Measurements from ENCODE around the gene LHFPL3.
"Not testable (repeated sequence)": the region's sequence is repeated elsewhere in the genome, so short reads cannot be mapped to it uniquely, and the experiment has no call there.

- not testable (repeated sequence) for TF ChIP-seq CTCF (IDR thresholded peaks at IDR 0.05; ENCODE audit: borderline replicate concordance, extremely low read depth, low read length, poor library complexity, severe bottlenecking); EZH2 (IDR thresholded peaks at IDR 0.05; ENCODE audit: borderline replicate concordance, low read depth, low read length, severe bottlenecking)
Observed at GRCh38 chr7:104926189-104926588, 597.8 kb downstream of the LHFPL3 start.
